NCI-H1417 (cell line): ENCODE results near the gene MRPL58.
"Not testable (repeated sequence)": the region's sequence is repeated elsewhere in the genome, so short reads cannot be mapped to it uniquely, and the experiment has no call there.

Experiments
- DNase-seq, 3 experiments: peaks; one replicate each; lab custom pipeline; 2025; lab: John Stamatoyannopoulos, UW

Gene MRPL58

GRCh38 chr17:74987418-74987908 is 25.0 kb upstream of the MRPL58 start, which contains the start of gene CDR2L:
TSS of gene CDR2L (plus strand) at chr17:74987632. CDS start at chr17:74988044, 412 bp downstream.
- peak; percentile 90 to 95 (median 93) for DNase-seq

GRCh38 chr17:74987909-74988711 is 24.4 kb upstream of the MRPL58 start:
- peak; percentile 48 to 59 (median 54) for DNase-seq

GRCh38 chr17:74990581-74991105 is 21.8 kb upstream of the MRPL58 start:
- no peak for DNase-seq

DNA sequence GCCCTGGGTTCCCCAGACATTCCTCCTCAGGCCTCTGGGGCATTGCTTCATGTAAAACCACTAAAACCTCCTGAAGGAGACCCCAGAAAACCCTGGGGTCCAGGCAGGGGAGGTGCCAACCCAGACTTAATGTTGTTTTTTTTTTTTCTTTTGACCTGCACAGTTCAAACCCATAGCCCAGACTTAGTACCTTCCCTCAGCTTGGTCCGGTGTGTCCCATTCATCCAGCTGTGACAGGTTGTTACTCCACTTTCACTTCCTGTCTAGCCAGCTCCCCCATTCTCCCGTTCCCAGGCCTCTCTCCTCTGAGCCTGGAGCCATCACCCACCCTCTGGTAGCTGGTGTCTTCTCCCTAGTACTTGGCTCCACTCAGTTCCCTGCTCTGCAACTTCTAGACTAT is 20.2 kb upstream of the MRPL58 start:
- no peak for DNase-seq

- no peak for DNase-seq
Observed at GRCh38 chr17:74994440-74994839, 18.0 kb upstream of the MRPL58 start.

DNA sequence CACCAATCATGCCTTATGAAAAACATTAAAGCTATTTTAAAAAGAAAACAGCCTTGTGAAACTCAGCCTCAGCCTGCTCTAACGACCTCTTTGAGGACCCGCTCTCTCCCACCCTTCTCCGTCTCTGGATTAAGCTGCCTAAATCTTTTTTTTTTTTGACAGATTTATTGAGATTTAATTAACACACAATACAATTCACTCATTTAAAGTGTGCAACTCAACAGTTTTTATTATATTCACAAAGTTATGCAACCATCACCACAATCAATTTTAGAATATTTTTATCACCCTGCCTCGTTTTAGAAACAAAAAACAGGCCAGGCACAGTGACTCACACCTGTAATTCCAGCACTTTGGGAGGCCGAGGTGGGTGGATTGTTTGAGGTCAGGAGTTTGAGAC is 16.6 kb upstream of the MRPL58 start:
- no peak for DNase-seq

GRCh38 chr17:74998783-74999182 is 13.7 kb upstream of the MRPL58 start:
- no peak for DNase-seq

GRCh38 chr17:74999523-74999922 is 12.9 kb upstream of the MRPL58 start:
- no peak for DNase-seq

DNA sequence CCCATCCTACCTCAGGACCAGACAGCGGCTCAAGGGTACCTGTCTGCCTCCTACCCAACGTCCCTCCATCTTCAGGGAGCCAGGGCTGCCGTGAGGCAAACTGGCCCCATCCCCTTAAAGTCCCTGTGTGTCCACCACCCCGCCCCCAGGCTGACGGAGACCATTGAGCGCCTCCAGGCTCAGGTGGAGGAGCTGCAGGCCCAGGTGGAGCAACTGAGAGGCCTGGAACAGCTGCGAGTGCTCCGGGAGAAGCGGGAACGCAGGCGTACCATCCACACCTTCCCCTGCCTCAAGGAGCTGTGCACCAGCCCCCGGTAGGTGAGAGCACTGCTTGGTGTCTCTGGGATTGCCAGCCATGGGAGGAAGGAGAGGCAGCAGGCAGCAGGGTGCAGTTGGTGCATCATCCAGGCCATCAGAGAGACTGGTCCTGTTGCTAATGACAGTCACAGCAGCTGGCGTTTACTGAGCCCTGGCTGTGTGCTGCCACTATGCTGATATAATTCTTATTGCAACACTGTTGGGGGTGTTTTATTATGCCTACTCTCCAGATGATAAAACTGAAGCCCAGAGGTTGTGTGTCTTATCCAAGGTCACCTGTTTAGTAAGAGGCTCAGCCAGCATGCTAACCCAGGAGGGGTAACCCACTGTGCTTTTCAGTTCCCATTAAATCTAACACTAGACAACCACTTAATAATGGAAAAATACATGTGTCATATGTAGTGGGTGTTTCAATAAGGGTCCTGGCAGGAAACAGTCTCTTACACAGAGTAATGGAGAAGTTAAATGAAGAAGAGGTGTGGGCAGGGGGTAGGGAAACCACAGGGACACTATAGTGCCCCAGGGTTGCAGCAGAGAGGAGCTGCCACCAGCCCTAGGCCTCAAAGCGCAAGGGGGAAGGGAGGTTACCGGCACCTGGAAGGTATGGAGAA is 10.3 kb upstream of the MRPL58 start:
- no peak for DNase-seq

DNA sequence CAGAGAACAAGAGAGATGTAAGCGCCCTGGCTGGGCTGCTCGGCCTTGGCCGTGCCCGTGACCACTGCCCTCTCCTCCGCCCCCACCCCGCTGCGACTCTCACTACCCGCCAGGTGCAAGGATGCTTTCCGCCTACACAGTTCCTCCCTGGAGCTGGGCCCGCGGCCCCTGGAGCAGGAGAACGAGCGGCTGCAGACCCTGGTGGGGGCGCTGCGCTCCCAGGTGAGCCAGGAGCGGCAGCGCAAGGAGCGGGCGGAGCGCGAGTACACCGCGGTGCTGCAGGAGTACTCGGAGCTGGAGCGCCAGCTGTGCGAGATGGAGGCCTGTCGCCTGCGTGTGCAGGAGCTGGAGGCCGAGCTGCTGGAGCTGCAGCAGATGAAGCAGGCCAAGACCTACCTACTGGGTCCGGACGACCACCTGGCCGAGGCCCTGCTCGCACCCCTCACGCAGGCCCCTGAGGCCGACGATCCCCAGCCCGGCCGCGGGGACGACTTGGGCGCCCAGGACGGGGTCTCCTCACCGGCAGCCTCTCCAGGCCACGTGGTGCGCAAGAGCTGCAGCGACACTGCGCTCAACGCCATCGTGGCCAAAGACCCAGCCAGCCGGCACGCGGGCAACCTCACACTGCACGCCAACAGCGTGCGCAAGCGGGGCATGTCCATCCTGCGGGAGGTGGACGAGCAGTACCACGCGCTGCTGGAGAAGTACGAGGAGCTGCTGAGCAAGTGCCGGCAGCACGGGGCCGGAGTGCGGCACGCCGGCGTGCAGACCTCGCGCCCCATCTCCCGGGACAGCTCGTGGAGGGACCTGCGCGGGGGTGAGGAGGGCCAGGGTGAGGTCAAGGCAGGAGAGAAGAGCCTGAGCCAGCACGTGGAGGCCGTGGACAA is 9.2 kb upstream of the MRPL58 start:
- DNase-seq, result no peak

DNA sequence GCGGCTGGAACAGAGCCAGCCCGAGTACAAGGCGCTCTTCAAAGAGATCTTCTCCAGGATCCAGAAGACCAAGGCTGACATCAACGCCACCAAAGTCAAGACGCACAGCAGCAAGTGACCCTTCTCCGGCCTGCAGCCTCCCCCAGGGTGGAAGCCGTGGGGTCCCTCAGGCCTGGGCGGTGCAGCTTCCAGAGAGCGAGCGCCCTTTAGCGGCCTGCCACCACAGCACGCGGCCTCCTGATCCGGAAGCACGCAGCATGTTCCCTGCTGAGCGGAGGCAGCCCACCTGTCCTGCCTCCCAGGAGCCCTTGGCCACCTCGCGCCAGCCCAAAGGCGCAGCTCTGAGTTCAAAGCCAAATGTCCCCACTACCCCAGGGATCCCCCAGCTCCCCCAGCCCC is 8.5 kb upstream of the MRPL58 start:
- DNase-seq, result no peak

DNA sequence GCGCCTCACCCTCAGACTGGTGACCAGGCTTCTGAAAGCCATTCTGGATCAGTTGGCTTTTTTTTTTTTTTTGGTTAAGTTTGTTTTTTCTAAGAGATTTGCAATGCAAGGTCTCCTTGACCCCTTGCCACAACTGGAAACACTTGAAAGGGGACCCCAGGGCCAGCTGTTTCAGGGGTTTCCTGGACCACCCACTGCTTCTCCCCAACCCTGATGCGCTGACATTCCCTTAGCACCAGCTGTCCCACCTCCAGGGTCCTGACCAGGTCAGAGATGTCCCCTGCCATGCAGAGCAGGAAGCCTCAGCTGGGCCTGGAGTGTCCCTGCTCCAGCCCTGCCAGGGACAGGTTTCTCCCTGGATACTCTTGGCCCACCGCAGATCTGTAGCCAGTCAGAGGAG is 8.1 kb upstream of the MRPL58 start:
- no peak for DNase-seq

- no peak for DNase-seq
Observed at GRCh38 chr17:75005291-75005690, 7.2 kb upstream of the MRPL58 start.

- DNase-seq, result not testable (repeated sequence)
Observed at GRCh38 chr17:75006084-75006483, 6.4 kb upstream of the MRPL58 start.

DNA sequence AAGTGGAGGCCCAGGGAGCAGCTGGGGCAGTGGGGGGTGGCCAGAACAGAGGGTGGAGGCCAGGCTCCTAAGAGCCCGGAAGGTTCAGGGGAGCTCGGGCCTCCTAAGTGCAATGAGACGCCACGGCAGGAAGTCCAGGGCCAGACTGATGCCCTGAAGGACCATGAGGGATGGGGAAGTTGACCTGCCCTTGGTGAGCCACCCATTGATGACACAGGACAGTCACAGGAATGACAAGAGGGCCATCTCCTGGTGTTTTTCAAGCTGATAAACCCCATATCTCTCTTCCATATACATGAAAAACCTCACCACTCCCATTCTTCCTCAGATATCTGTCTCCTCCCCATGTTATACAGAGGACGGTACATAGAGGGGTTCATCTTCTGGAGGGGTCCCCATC is 5.8 kb upstream of the MRPL58 start:
- peak in 1 of 3 experiments; percentile 9 for DNase-seq

DNA sequence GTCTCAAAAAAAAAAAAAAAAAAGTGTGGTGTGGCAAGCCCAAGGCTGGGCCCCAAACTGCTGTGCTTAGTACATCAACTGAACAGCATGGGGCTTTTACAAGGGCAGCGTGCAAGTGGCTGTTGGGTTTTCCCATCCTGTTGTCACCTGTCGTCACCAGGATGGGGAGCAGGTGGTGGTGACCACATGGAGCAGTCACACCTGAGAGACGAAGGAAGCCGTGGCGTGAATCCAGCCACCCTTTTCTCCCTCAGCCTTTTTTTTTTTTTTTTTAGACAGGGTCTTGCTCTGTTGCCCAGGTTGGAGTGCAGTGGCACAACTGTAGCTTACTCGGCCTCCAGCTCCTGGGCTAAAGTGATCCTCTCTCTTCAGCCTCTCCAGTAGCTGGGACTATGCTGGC is 4.1 kb upstream of the MRPL58 start:
- peak in 2 of 3 experiments; percentile 42 to 65 for DNase-seq

DNA sequence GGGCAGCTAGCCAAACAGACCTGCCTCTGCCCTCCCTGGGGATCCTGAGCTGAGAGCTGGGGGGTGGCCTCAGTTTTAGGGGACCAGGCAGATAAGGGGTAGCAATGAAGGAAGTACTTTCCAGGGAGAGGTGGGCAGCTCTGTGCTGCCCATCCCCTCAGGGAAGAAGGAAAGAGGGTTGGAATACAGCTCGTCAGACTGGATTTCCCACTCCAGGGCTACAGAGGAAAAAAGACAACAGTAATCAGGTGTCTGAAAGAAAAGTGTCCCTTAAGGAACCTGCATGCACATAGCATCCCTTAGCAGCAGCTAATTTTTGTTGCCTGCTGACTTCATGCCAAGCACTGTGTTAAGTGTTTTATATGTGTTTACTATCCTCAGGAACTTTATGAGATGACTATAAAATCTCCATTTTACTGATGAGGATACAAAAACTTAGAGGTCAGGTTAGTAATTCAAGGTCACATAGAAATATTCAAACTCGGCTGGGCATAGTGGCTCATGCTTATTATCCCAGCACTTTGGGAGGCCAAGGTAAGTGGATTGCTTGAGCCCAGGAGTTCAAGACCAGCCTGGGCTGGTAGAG is 3.2 kb upstream of the MRPL58 start:
- DNase-seq, result peak in 1 of 3 experiments; percentile 3

- DNase-seq, result peak in 2 of 3 experiments; percentile 46 to 66
Observed at GRCh38 chr17:75010683-75011400, 1.6 kb upstream of the MRPL58 start.

- DNase-seq, result peak in 2 of 3 experiments; percentile 51 to 60
Observed at GRCh38 chr17:75011401-75012095, 922 bp upstream of the MRPL58 start.

DNA sequence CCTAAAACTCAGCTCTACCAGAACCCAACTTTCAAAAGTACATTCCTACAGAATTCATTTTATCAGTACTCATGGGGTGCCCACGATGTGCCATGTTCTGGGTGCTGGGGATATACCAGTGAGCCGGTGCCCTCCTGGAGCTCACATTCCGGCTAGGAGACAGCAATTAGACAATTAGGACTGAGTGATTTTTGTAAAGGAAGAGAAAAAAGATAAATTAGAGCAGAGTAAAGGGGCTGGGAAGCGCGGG is 449 bp upstream of the MRPL58 start:
- no peak for DNase-seq
